Brain microvascular endothelial cell (primary cell): ENCODE results near the gene FAF1.

Source experiments
- DNase-seq: peaks from one replicate; pipeline ENCODE4 v3.0.0-alpha.2; 2020
- H3K27ac ChIP-seq: fragments of 250-450 bp; sonication (Bioruptor Pico); 2 replicates; pipeline ENCODE4 v1.5.1; 2020; ENCODE audit warnings: mild to moderate bottlenecking, moderate library complexity
- H3K27me3 ChIP-seq: fragments of 250-450 bp; sonication (Bioruptor Pico); replicated peaks from 2 replicates; pipeline ENCODE4 v1.5.1; 2020; ENCODE audit warnings: mild to moderate bottlenecking
- H3K36me3 ChIP-seq: fragments of 250-450 bp; sonication (Bioruptor Pico); replicated peaks from 2 replicates; pipeline ENCODE4 v1.5.1; 2020; ENCODE audit warnings: mild to moderate bottlenecking
- H3K4me3 ChIP-seq: 2 replicates; pipeline ENCODE4 v1.5.1; 2011; ENCODE audit warnings: low read depth, mild to moderate bottlenecking, control low read depth, low read length, moderate library complexity
- CTCF ChIP-seq: IDR thresholded peaks from 2 replicates; pipeline ENCODE4 v1.5.1; 2011; ENCODE audit warnings: low read depth, mild to moderate bottlenecking, moderate library complexity, low read length, control low read depth, inconsistent platforms; ENCODE audit errors: missing control alignments
- in situ Hi-C: cut with HindIII; loops from 2 replicates; pipeline ENCODE4 v1.10.0; 2017; ENCODE audit warnings: low sequenced_read_pairs, low pct_ligation_motif_present

The FAF1 gene

GRCh38 chr1:50707824-50708223, 252.2 kb downstream of the FAF1 start:
- DNase-seq: no peak
- H3K4me3 ChIP-seq: no peak overlapping the region
- no peaks in the 10 kb centered on the region for H3K36me3 ChIP-seq
- in situ Hi-C loops: no loop called here
- no peak for TF ChIP-seq CTCF
- no peaks in the 10 kb centered on the region for H3K27me3 ChIP-seq
- H3K27ac ChIP-seq: no peak overlapping the region

- H3K27me3 ChIP-seq: no peaks in the 10 kb centered on the region
- H3K27ac ChIP-seq: no peak overlapping the region
- in situ Hi-C loops: no loop called here
- TF ChIP-seq CTCF: no peak
- H3K36me3 ChIP-seq: no peaks in the 10 kb centered on the region
- DNase-seq: no peak
- no peak overlapping the region for H3K4me3 ChIP-seq
Observed at GRCh38 chr1:50705699-50706098, 254.4 kb downstream of the FAF1 start.

GRCh38 chr1:50705041-50705440, 255.0 kb downstream of the FAF1 start:
- no peaks in the 10 kb centered on the region for H3K36me3 ChIP-seq
- H3K4me3 ChIP-seq: no peak overlapping the region
- no peaks in the 10 kb centered on the region for H3K27me3 ChIP-seq
- H3K27ac ChIP-seq: no peak overlapping the region
- no peak for DNase-seq
- in situ Hi-C loops: no loop called here
- no peak for TF ChIP-seq CTCF

GRCh38 chr1:50704126-50704525, 255.9 kb downstream of the FAF1 start:
- Histone ChIP-seq H3K4me3 (no peak overlapping the region), H3K27ac (no peak overlapping the region), H3K27me3 (no peaks in the 10 kb centered on the region), H3K36me3 (no peaks in the 10 kb centered on the region)
- in situ Hi-C loops: no loop called here
- TF ChIP-seq CTCF: peak; percentile 78
- DNase-seq: peak; percentile 14

GRCh38 chr1:50703240-50703639, 256.8 kb downstream of the FAF1 start:
- no peaks in the 10 kb centered on the region for H3K27me3 ChIP-seq
- in situ Hi-C loops: no loop called here
- H3K4me3 ChIP-seq: no peak overlapping the region
- no peaks in the 10 kb centered on the region for H3K36me3 ChIP-seq
- no peak for TF ChIP-seq CTCF
- H3K27ac ChIP-seq: no peak overlapping the region
- DNase-seq: no peak

GRCh38 chr1:50702395-50702794, 257.7 kb downstream of the FAF1 start:
- Histone ChIP-seq H3K27me3 (no peaks in the 10 kb centered on the region), H3K36me3 (no peaks in the 10 kb centered on the region), H3K27ac (no peak overlapping the region), H3K4me3 (no peak overlapping the region)
- DNase-seq: no peak
- in situ Hi-C loops: no loop called here
- no peak for TF ChIP-seq CTCF
